Ishikawa (cell line): ENCODE results near the gene NLRP1.

ENCODE experiments used
- CEBPB ChIP-seq: IDR thresholded peaks from 2 replicates; pipeline ENCODE4 v1.6.1; 2012
- CREB1 ChIP-seq: IDR thresholded peaks from 2 replicates; pipeline ENCODE4 v1.6.1; 2012; ENCODE audit warnings: low read depth
- EGR1 ChIP-seq: IDR thresholded peaks from 2 replicates; pipeline ENCODE4 v1.6.1; 2012
- EP300 ChIP-seq: IDR thresholded peaks from 2 replicates; pipeline ENCODE4 v1.6.1; 2012; ENCODE audit warnings: borderline replicate concordance
- FOXM1 ChIP-seq: IDR thresholded peaks from 2 replicates; pipeline ENCODE4 v1.6.1; 2012; ENCODE audit warnings: low read depth, borderline replicate concordance
- MAX ChIP-seq: IDR thresholded peaks from 2 replicates; pipeline ENCODE4 v1.6.1; 2012
- NFIC ChIP-seq: IDR thresholded peaks from 2 replicates; pipeline ENCODE4 v1.6.1; 2012
- RAD21 ChIP-seq: IDR thresholded peaks from 2 replicates; pipeline ENCODE4 v1.6.1; 2012; ENCODE audit warnings: low read depth
- REST ChIP-seq: IDR thresholded peaks from 2 replicates; pipeline ENCODE4 v1.6.1; 2012; ENCODE audit warnings: low read depth, mild to moderate bottlenecking
- TAF1 ChIP-seq: IDR thresholded peaks from 2 replicates; pipeline ENCODE4 v1.6.1; 2012; ENCODE audit warnings: low read depth, mild to moderate bottlenecking
- TCF12 ChIP-seq: IDR thresholded peaks from 2 replicates; pipeline ENCODE4 v1.6.1; 2012; ENCODE audit warnings: low read depth
- TEAD4 ChIP-seq: IDR thresholded peaks from 2 replicates; pipeline ENCODE4 v1.6.1; 2012
- USF1 ChIP-seq: IDR thresholded peaks from 2 replicates; pipeline ENCODE4 v1.6.1; 2012
- YY1 ChIP-seq: IDR thresholded peaks from 2 replicates; pipeline ENCODE4 v1.6.1; 2012; ENCODE audit warnings: low read depth
- ZBTB7A ChIP-seq: IDR thresholded peaks from 2 replicates; pipeline ENCODE4 v1.6.1; 2012; ENCODE audit warnings: low read depth

Gene NLRP1

GRCh38 chr17:5560361-5560988 lies 23.8 kb downstream of the NLRP1 start:
- no peak for TF ChIP-seq EGR1
- no peak for TF ChIP-seq REST
- TF ChIP-seq TEAD4 = no peak
- TF ChIP-seq TAF1 = no peak
- no peak for TF ChIP-seq NFIC
- TF ChIP-seq YY1 = no peak
- TF ChIP-seq FOXM1 = no peak
- TF ChIP-seq CEBPB = no peak
- TF ChIP-seq EP300 = no peak
- TF ChIP-seq TCF12 = no peak
- no peak for TF ChIP-seq CREB1
- no peak for TF ChIP-seq MAX
- no peak for TF ChIP-seq ZBTB7A
- no peak for TF ChIP-seq USF1
- TF ChIP-seq RAD21 = no peak

- TF ChIP-seq FOXM1 (no peak), ZBTB7A (no peak), CEBPB (no peak), NFIC (no peak), TEAD4 (no peak), USF1 (no peak), EGR1 (no peak), TAF1 (no peak), RAD21 (no peak)
Measured at GRCh38 chr17:5558815-5559785, 25.2 kb downstream of the NLRP1 start.

GRCh38 chr17:5557990-5558389 lies 26.3 kb downstream of the NLRP1 start:
- TF ChIP-seq MAX (no peak), TCF12 (no peak), ZBTB7A (no peak), CEBPB (no peak), EP300 (no peak)

- TF ChIP-seq YY1 (no peak), CREB1 (no peak), TEAD4 (no peak), ZBTB7A (no peak), RAD21 (no peak), TAF1 (no peak), CEBPB (no peak), NFIC (no peak), USF1 (no peak), TCF12 (no peak)
Measured at GRCh38 chr17:5557485-5557884, 26.8 kb downstream of the NLRP1 start.

- TF ChIP-seq REST (no peak), USF1 (no peak), TAF1 (no peak), MAX (no peak), CREB1 (no peak), YY1 (no peak), NFIC (no peak)
Measured at GRCh38 chr17:5555254-5555653, 29.1 kb downstream of the NLRP1 start.
